Measurements from ENCODE around the gene ROBO1.

- TF ChIP-seq, protein P1, sequence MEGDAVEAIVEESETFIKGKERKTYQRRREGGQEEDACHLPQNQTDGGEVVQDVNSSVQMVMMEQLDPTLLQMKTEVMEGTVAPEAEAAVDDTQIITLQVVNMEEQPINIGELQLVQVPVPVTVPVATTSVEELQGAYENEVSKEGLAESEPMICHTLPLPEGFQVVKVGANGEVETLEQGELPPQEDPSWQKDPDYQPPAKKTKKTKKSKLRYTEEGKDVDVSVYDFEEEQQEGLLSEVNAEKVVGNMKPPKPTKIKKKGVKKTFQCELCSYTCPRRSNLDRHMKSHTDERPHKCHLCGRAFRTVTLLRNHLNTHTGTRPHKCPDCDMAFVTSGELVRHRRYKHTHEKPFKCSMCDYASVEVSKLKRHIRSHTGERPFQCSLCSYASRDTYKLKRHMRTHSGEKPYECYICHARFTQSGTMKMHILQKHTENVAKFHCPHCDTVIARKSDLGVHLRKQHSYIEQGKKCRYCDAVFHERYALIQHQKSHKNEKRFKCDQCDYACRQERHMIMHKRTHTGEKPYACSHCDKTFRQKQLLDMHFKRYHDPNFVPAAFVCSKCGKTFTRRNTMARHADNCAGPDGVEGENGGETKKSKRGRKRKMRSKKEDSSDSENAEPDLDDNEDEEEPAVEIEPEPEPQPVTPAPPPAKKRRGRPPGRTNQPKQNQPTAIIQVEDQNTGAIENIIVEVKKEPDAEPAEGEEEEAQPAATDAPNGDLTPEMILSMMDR (IDR thresholded peaks at IDR 0.05; ENCODE audit: insufficient read depth, low read length, poor library complexity, severe bottlenecking): no peak
- no peak for TF ChIP-seq EZH2phosphoT487 (conservative IDR thresholded peaks at IDR 0.05; ENCODE audit: low read length)
Measured at GRCh38 chr3:78992830-78993229, 775.0 kb downstream of the ROBO1 start.
